ELR (cell line): ENCODE measurements around the gene HENMT1.
"Not testable (repeated sequence)": the region's sequence is repeated elsewhere in the genome, so short reads cannot be mapped to it uniquely, and the experiment has no call there.

Source experiments
- DNase-seq: peaks from one replicate; pipeline ENCODE4 v3.0.0-alpha.2; 2015; ENCODE audit warnings: low read depth

HENMT1 gene

DNA sequence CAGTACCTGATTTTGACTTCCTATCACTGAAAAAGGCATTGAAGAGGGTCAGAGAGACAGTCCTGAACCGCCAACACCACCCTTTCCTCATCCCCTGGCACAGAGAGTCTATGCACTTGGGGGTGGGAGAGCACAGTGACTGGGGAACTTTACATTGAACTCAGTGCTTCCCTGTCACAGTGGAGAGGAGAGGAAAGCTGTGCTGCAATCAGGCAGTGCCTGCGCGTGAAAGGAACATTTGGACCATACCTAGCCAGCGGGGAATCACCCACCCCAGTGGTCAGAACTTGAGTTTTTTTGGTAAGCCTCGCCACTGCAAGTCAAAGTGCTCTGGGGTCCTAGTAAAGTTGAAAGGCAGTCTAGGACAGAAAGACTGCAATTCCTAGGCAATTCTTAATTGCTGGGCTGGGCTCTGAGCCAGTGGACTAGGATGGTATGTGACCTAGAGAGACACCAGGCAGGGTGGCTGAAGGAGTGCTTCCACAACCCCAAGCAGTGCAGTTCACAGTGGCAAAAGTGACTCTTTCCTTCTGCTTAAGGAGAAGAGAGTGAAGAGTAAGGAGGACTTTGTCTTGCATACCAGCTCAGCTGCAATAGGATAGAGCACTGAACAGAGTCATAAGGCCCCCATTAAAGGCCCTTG, 9.4 kb upstream of the HENMT1 start:
- no peak for DNase-seq

DNA sequence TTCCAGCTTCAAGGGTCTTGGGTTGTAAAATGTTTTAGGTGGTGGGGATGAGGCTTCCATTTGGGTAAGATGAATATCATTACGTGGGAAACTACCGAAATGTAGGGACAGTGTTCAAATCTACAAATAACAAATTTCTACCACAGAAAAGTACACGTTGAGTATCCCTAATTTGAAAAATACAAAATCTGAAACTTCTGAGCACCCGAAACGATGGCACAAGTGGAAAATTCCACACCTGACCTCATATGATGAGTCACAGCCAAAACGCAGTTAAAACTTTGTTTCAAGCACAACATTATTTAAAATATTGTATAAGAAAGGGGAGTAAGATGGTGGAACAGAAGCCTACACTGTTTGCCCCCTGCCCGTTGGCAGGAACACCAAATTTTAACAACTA, 8.8 kb upstream of the HENMT1 start:
- DNase-seq, result no peak

DNA sequence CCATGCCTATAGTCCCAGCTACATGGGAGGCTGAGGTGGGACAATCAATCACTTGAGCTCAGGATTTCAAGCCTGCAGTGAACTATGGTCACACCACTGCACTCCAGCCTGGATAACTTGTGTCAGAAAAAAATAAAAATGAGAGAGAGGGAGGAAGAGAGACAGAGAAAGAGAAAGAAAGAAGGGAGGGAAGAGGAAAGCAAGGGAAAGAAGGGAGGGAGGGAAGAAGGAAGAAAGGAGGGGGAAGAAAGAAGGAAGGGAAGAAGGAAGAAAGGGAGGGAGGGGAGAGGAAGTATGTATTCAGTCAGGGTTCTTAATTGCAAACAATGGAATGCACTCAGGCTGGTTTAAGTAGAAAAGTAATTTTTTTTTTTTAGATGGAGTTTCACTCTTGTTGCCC, 7.9 kb upstream of the HENMT1 start:
- DNase-seq, result no peak

DNA sequence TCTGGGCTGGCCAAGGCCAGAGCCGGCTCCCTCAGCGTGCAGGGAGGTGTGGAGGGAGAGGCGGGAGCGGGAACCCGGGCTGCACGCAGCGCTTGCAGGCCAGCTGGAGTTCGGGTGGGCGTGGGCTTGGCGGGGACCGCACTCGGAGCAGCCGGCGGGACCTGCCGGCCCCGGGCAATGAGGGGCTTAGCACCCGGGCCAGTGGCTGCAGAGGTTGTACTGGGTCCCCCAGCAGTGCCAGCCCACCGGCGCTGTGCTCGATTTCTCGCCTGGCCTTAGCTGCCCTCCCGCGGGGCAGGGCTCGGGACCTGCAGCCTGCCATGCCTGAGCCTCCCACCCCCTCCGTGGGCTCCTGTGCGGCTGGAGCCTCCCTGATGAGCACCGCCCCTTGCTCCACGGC, 6.5 kb upstream of the HENMT1 start:
- not testable (repeated sequence) for DNase-seq

DNA sequence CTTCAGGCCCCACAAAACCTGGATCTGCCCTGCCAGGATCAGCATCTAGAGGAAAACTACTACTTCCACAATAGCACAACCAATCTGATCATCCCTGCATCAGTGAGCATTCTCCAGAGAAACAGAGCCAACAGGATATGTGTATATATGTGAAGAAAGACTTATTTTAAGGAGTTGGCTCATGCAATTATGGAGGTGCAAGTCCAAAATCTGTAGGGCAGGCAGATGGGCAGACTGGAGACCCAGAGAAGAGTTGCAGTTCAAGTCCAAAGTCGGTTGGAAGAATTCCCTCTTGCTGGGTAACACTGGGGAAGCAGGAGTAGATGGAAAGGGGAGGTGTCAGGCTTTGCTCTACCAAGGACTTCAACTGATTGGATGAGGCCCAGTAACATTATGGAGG, 4.9 kb upstream of the HENMT1 start:
- DNase-seq, result no peak

DNA sequence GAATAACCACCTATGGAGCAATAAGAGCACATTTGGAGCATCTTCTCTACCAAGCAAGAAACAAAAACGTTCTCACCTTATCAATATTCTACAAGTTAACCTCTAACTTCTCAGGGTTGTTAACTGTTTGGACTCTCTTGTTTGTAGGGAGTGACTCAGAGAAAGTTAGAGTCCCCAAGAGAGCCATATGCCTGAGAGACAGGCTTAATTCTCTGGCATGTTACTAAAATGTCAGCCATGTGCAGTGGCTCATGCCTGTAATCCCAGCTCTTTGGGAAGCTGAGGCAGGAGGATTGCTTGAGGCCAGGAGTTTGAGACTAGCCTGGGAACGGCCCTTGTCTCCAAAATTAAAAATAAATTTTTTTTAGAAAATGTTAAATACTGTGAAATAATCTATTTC, 4.2 kb upstream of the HENMT1 start:
- DNase-seq, result no peak

DNA sequence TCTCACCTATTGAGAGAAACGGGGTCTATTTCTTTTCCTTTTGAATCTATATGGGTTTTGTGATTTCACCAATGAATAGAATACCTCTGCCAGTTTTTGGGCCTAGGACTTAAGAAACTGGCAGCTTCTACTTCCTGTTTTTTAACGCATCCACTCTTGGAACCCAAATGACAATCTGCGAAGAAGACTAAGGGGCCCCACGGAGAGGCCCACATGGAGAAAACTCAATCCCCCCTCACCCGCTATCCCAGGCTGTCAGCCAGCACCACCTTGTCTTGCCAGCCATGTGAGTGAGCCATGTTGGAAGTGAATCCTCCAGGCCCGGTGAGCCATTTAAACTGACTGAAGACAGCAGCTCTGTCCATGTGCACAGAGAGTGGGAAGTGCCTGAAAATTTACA, 3.6 kb upstream of the HENMT1 start:
- DNase-seq, result no peak

DNA sequence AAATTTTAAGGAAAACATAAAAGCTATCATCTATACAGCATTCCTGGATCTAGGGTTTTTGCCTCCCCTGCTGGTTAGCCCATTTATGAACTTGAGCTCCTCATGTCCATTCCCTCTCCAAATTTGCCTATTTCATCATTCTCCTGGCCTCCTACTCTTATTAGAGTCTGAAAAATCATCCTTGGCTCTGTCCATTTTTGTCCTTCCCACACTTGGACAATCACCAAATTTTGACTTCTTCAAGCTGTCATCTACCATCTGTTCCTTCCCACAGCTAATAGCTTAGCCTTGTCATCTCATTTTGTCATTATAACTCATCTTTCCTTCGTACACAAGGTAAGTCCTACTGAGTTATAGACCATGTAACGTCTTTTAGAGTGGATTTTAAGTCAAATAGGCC, 2.2 kb upstream of the HENMT1 start:
- DNase-seq, result no peak

DNA sequence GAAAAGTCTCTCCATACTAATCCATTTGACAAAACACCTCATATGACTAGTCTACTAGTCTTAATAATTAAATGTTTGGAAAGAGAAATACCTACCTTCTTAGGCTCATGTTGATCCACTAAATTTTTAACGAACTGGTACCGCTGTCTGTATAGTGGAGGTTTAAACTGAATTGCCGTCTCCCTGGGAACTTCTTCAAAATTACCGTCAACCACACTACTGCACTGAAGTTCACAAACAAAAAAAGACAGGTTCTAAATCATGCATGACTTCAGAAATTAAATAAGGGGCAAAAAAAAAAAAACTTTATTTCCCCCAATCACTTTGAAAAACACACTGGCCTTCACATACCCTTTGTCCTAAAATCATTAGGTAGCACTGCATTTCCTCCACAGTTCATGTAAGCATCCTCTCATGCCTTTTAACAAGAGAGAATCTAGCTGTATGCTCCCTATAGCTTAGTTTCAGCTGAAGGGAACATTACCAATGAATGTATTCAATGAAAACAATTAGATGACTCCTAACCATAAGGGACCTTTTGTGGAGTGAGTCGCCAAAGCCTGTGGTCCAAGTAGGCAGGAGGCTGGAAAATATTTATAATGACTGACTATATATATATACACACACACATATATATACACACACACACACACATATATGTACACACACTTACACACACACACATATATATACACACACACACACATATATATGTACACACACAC, 3.4 kb downstream of the HENMT1 start:
- peak; percentile 39 for DNase-seq

DNA sequence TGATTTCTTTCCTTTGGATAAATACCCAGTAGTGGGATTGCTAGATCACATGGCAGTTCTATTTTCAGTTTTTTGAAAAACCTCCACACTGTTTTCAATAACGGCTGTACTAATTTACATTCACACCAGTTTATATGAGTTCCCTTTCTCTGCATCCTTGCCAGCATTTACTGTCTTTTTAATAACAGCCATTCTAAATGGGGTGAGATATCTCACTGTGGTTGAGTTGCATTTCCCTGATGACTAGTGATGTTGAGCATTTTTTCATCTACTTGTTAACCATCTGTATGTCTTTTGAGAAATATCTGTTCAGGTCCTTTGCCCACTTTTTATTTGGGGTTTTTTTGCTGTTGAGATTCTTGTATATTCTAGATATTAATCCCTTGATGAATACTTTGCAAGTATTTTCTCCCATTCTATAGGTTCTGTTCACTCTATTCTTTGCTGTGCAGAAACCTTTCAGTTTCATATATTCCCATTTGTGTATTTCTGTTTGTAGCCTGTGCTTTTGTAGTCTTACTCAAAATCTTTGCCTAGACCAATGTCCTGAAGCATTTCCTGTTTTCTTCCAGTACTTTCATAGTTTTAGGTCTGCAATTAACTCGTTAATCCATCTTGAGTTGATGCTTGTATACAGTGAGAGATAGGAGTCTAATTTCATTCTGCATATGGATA, 7.3 kb downstream of the HENMT1 start:
- no peak for DNase-seq

DNA sequence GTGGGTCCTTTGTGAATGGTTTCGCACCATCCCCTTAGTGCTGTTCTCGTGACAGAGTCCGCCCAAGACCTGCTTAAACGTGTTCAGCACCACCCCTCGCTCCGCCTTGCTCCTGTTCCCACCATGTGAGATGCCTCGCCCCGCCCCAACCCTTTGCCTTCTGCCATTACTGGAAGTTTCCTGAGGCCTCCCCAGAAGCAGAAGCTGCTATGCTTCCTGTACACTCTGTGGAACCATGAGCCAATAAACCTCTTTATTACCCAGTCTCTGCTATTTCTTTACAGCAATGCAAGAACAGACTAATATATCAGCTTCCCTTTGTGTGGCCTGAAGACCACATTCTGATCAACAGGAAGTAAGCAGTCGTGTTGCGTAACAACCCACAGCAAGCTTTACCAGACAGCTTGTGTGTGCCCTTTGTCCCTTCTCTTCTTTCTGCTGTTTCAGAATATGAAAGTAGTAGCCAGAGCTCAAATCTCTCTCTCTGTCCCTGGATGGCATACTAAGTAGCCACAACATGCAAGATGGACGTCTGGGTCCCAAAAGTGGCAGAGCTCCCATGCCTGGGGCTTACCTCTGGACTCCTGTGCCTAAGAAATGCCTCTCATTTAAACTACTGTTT, 14.1 kb downstream of the HENMT1 start:
- DNase-seq, result peak; percentile 63

DNA sequence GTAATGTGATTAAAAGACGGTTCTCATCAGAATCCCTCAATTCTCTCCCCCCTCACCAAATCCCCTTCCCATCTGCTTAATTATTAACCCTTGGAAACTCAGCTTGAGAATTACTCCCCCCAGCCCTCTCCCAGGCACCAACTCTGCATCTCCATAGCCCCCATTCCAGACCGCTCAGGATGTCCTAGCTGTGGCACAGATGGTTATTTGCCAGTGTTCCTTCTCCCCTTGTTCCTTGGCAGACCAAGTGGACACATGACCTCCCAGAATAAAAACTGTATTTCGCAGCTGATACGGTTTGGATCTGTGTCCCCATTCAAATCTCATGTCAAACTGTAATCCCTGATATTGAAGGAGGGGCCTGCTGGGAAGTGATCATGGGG, 14.6 kb downstream of the HENMT1 start:
- no peak for DNase-seq

DNA sequence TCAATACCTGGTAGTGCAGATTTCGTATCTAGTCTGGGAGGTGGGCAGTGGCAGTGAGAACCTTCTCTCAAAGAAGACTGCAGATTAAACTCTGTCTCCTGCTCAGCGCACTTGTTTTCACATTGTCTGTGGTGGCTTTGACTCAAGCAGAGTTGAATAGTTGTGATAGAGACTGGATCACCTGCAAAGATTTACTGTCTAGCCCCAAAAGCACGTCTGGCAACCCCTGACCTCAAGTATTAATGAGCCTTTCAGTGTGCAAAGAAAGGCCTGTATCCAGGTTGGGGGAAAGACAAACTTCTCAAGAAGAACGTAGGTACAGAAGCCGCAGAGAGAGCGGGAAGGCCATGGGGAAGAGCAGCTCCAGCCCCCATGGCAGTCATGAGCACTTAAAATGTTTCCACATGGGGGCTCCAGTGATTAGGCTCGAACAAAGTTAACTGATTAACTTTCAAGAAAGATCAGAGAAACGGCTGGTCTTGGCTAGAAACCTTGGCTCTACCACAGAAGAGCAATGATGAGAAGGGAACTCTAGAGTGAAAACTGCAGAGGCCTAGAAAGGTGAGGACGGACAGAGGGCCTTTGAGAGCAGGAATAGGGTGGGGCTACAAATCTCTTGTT, 15.2 kb downstream of the HENMT1 start:
- no peak for DNase-seq

DNA sequence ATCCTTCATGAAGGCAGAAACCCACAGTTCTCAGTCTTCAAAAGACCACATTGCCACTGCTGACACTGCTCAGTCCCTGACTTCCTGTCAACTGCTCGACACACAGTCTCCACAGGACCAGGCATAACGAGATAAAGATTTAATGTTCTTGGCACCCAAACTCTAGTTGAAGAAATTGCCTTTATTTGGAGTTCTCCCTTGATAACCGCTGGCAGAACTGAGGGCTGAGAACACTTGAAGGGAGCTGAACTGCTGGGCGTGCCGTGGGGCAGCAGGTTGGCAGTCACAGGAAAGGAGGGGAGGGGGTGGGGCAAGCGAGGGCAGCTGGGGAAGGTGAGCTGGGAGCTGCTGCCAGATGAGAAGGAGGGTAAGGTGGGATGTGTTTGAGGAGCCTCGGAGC, 15.9 kb downstream of the HENMT1 start:
- no peak for DNase-seq

DNA sequence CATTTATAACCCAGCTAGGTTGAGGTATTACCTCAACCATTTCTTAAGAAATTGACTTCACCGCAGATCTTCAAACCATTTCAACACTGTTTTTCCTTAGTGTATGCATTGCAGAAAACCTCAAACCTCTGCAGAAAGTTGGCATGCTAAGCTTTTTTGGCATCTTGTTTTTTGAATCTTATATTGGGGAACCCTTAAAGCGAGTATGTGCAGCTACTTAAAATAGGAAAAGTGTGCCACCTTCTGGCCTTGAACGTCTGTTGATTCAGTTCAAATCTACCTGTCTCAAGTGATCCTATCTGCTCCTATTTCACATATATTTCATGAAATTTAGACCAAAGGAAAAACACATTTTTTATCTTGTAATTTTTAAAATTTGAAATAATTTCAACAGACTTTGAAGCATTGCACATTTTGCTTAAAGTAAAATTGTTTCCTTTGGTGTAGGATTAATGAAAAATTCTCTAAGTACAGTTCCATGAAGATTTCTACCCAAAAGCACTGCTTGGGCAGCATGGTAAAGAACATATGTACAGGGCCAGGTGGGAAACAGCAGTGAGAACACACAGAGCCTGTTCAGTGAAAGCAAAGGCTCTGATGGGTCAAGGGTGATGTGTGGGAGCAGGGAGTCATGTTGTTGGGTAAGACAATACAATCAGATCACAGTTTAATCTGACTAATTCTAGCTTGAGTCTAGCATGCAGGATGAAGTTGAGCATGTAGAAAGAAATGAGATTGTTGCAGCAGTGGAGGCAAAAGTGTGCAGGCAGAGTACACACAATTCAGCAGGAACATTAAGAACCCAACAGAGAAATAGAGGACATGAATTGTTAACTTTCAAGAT, 17.2 kb downstream of the HENMT1 start:
- peak; percentile 73 for DNase-seq

DNA sequence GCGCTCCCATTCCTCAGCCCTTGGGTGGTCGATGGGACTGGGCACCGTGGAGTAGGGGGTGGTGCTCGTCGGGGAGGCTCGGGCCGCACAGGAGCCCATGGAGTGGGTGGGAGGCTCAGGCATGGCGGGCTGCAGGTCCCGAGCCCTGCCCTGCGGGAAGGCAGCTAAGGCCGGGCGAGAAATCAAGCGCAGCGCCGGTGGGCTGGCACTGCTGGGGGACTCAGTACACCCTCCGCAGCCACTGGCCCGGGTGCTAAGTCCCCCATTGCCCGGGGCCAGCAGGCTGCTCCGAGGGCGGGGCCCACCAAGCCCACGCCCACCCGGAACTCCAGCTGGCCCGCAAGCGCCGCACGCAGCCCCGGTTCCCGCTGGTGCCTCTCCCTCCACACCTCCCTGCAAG, 20.0 kb downstream of the HENMT1 start:
- not testable (repeated sequence) for DNase-seq

DNA sequence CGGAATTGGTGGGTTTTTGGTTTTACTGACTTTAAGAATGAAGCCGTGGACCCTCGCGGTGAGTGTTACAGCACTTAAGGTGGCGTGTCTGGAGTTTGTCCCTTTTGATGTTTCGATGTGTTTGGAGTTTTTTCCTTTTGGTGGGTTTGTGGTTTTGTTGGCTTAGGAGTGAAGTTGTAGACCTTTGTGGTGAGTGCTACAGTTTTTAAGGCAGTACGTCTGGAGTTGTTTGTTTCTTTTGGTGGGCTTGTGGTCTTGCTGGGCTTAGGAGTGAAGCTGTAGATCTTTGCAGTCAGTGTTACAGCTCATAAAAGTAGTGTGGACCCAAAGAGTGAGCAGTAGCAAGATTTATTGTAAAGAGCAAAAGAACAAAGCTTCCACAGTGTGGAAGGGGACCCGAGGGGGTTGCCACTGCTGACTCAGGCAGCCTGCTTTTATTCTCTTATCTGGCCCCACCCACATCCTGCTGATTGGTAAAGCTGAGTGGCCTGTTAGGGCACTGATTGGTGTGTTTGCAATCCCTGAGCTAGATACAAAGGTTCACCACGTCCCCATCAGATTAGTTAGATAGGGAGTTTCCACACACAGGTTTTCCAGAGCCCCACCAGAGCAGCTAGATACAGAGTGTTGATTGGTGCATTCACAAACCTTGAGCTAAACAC, 20.9 kb downstream of the HENMT1 start:
- DNase-seq, result no peak

DNA sequence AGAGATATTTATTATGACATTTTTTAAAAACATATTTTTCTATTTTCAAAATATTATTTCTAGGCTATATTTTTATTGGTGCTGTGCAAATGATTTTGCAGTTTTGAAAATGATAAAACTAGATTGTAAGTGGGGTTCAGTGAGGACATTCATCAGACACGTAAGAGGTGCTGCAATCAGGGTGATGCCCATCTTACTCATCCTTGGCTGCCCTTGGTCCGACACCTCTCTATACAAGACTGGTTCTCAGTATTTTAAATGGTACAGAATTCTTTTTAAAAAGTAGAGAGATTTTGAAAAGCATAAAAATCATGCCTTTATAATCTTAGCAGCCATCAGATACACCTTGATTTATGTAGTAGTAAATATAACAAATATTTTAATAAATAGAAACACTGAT, 24.0 kb downstream of the HENMT1 start:
- peak; percentile 38 for DNase-seq

DNA sequence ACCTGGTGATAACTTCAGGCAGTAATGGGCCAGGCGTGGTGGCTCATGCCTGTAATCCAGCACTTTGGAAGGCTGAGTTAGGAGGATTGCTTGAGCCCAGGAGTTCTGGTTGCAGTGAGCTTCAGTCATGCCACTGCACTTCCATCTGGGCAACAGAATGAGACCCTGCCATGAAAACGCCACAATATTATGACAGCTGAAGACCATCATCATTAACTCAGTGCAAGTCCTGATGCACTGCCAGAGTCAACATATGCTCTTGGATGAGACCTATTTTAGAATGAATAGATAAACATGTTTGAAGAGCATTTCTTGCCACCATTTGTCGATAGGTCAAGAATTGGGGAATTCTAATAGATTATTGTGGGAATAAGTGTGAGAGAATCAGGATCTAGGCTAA, 26.4 kb downstream of the HENMT1 start:
- no peak for DNase-seq

DNA sequence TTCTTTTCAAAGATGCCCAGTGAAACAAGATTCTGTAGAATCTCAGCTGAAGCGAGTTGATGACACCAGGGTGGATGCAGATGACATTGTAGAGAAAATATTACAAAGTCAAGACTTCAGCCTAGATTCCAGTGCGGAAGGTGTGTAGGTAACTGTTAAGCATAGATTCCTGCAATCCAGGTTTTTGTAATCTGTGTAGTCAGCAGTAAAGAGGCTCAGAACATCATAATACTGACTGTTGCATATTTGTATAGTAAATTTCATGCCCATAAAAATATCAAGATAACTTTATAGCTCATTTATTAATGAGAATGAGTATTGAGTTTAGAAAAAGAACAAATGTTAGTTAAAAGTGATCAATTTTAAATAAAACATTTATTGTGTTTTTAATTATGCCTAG, 32.2 kb downstream of the HENMT1 start:
- DNase-seq, result no peak

DNA sequence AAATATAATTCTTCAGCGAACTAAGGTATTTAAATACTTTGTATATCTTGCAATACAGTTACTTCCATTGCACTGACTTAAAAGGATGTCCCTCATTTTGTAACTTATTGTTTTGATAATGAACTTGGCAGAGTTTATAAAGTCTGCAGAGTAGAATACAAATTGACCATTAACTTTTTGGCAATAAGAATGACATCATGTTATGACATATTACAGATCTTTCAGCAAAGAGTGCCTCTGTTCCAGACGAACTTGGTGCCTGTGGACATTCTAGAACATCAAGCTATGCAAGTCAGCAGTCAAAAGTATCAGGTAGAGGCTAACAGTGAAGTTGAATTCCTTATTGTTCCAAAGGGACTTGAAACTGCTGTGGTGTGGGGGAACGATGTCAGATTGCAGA, 32.9 kb downstream of the HENMT1 start:
- no peak for DNase-seq
